GM18502 (cell line): ENCODE results near the gene CDX1.
A peak's percentile ranks its signal among the peaks of the same experiment; 100 is the strongest.

ENCODE experiments used
- ATAC-seq: cut with Tn5 transposase; IDR thresholded peaks from one replicate; pipeline ENCODE4 v1.9.1; 2021; ENCODE audit warnings: mild to moderate bottlenecking; ENCODE audit not compliant: unreplicated experiment, poor library complexity

The CDX1 gene

DNA sequence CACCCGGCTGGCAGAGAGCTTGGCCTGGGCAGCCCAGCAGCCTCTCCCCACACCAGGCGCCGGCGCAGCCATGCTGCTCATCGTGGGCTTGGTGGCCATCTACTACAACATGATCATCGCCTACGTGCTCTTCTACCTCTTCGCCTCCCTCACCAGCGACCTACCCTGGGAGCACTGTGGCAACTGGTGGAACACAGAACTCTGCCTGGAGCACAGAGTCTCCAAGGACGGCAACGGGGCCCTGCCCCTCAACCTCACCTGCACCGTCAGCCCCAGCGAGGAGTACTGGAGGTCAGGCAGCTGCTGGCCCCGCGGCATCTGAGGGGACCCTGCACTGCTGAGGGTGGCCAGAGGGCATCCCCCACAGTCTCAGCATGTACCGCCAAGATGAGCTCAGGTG lies 30.4 kb downstream of the CDX1 start:
- no peak for ATAC-seq

DNA sequence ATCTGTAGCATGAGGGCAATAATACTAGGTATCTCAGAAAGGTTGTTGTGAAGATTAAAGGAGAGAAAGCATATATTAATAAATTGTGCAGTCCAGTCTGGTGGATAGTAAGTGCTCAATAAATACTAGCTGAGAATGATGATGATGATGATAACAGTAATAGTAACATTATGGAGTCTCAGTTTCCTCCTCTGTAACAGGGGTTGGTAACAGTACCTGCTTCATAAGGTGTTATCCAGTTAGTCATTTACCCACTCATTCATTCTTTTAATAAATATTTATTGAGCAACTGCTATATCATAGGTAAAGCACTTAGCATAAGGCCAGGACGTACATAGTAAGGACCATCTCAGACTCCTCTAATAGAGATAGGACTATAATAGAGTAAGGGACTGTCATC lies 30.9 kb downstream of the CDX1 start:
- ATAC-seq, result no peak

DNA sequence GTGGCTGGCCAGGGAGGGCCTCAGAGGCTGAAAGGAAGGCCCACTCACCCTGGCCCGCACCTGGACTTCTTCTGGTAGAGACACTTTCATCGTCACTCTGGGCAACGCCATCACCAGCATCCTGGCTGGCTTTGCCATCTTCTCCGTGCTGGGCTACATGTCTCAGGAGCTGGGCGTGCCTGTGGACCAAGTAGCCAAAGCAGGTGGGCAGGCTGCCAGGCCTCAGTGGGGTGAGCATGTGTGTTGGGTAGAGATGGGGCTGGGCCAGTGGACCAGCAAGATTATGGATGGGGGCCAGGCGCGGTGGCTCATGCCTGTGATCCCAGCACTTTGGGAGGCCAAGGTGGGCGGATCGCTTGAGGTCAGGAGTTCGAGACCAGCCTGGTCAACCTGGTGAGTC lies 35.9 kb downstream of the CDX1 start:
- ATAC-seq, result no peak

DNA sequence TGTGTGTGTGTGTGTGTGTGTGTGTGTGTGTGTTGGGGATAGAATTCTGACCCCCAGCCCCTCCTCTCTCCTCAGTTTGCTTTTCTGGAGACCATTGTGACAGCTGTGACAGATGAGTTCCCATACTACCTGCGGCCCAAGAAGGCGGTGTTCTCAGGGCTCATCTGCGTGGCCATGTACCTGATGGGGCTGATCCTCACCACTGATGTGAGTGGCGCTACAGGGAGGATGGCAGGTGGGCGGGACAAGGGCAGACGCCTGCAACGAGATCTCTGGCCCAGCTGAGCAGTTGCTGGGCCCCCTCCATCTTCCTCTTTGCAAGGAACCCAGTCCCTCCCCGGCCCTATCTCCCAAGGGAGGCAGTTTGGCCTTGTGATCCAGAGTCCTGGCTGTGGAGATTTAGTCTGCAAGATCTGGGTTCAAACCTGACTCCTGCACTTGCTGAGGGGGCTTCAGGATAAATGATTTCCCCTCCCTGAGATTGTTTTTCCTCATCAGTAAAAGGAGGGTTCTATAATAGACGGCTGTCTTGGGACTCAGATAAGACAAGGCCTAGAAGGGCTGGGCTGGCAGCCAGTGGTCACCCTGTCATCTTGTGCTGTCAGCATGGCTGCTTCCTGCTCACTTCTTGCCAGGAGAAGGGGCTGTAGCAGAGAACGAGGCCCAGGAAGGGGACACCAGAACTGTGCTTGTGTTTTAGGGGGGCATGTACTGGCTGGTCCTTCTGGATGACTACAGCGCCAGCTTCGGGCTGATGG lies 37.4 kb downstream of the CDX1 start:
- ATAC-seq, result no peak

DNA sequence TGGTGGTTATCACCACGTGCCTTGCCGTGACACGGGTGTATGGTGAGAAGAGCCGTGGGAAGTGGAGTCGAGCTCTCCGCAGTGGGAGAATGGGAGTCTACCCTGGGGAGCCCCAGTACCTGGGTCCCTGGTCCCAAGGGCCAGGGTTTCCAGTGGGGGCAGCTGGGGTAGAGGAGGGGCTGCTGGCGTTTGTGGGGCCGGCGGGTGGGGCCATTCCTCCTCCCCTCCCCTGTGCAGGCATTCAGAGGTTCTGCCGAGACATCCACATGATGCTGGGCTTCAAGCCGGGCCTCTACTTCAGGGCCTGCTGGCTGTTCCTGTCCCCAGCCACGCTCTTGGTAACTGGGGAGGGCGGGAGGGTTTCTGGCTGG lies 38.0 kb downstream of the CDX1 start:
- no peak for ATAC-seq

DNA sequence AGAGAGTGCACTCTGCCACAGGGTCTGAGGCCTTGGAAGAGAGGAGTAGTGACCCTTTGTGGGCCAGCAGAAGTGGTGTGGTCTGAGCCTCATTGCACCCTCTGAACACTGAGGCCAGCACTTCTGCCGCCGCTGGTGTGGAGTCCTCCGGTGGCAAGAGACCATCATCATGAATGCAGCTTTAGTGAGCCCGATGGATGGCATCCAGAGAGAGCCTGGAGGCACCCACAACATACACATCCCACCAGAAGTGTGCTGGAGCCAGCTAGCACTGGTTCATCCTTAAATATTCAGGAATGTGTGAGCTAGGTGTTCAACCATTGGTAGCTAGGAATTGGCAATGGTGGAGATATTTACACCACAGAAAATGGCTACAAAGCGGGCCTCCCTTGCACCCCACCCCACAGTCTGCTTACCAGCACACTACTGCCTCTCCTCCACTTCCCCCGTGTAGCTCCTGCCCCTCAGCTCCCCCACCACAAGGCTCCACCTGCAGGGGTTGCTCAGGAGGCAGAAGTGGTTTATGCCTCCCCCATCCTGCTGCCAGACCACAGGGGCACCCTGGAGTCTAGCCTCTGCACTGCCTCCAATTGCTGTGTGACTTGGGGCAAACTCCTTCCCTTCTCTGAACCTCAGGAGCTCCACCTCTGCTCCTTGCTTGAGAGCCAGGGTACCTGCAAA lies 39.7 kb downstream of the CDX1 start:
- ATAC-seq, result no peak

DNA sequence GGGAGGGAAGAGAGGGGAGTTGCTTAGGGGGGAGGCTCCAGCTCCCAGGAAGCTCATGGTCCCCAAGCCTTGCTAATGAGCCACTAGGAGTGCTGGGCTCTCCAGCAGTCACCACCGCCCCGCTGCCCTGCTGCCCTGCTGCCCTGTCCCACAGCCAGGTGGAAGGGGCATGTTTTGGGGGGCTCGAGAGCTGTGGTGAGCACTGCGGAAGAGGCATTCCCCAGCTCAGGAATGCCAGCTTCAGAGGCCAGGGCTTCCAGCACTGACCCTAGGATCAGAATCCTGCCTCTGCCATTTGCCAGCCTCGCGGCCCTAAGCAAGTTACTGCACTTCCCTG lies 40.2 kb downstream of the CDX1 start:
- no peak for ATAC-seq

DNA sequence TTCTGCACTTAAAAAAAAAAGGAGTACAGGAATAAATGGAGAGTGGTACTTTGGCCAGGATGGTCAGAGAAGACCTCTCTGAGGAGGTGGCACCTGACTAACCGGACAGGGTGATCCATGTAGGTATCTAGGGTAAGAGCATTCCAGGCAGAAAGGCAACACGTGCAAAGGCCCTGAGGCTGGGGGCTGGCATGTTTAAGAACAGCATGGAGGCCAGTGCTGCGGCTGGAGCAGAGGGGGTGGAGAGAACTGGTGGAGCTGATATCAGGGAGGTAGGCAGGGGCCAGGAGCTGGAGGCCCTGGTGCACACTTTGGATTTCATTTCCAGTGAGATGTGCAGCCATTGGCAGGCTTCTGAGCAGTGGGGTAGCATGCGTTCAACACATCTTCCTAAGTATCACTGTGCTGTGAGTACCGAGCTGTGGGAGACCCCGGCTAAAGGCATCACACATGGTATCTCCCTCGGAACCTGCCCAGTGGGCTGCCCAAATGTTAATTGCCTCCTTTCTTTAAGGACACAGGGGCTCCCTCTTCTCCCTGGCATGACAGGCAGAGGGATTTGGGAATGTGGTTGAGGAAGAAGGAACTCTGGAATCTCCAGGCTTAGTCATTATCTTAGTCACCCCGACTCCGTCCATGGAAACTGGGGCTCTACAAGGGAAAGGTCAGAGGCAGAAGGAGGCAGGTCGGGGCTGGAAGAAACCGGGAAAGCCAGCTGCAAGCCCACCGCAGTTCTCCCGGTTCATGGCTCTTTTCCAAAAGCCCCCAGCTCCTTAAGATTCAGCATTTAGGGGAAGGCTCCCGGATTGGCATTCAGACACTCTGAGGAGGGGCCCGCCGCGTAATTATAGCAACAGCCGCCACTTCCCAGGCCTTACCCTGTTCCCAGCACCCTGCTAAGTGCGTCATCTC lies 41.9 kb downstream of the CDX1 start:
- ATAC-seq, result no peak

DNA sequence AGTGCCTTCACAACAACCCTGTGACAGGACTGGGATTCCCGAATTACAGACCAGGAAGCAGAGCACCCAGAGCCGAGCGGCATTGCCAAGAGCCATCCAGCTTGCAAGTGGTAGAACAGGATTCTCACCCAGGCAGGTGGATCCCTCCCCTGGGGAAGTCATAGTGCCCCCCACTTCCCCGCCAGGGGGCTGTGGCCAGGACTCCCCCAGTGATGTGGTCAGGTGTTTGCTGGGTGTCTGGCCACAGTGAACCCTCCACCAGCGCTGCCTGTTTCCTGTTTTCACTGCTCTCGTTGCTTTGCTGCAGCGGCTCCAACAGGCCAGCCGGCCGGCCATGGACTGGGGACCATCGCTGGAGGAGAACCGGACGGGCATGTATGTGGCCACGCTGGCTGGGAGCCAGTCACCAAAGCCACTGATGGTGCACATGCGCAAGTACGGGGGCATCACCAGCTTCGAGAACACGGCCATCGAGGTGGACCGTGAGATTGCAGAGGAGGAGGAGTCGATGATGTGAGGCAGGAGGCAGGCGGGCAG lies 42.6 kb downstream of the CDX1 start:
- no peak for ATAC-seq

DNA sequence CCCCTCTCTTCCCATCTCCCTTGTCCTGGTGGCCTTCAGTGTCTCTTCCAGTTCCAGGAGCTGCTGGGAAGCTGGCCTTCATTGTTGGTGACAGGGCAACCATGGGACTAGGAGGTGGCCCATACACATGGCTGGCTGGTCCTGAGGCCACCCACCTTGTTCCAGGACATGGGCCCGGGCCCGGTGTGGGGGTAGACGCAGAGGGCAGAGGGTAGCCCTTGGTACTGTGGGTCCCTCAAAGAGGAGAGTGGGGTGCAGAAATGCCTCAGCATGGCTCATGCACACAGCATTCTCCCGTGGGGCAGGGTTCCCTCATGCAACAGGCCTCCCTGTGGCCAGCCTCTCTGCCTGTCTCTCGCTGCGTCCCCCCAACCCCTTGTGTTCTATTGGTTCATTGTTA lies 44.1 kb downstream of the CDX1 start:
- no peak for ATAC-seq

DNA sequence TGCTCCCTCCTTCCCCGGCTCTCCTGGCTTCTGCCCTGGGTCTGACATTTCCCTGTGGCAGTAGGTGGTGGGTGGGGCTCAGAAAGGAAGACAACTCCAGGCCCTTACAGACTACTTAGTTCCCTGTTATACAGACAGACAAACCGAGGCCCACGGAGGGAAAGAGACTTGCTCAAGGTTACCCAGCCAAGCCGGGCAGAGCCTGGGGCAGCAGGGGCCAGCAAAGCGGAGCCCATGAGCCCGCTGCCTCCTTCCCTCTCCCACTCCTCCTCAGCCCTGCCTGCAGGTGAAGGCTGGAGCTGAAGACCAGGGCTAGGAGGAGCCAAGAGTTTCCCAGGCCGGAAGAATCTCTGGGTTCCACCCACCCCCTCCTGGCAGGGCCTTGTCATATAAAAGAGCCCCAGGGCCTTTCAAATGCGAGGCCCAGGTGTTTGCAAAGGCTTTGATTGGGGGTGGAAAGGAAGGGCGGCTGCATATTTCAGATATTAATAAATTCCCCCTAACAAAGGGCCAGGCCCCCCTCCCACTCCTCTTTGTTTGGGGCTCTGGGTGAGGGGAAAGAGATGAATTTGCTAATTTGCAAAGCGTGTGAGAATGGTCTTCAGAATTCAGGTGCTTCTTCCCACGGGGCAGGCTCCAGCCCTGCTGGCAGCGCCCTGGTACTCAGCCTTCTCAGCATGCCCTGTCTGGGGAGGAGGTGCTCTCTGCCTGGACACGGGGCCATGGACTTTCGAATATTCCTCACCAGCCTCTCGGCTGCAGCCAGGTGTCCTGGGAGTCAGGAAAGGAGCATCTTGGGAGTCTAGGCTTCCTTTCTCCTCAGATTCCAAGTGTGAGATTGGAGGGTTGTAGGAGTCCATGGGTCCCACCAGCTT lies 44.8 kb downstream of the CDX1 start:
- no peak for ATAC-seq

DNA sequence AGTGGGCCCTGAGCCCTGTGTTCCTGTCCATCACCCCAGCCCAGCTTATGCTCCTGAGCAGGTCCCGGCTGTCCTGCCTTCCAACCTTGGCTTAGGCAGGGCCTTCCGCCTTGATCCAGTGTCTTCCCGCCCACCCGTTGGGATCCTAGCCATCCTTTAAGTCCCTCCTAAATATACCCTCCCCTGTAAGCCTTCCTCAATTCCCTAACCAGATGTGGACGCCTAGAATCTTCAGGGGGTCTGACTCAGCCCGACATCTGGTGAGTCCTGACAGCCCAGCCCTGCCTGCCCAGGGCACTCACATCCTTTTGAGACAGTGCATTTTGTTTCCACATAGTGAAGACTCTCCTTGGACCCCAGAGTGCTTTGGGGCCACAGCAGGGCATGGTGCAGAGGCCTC lies 47.0 kb downstream of the CDX1 start:
- no peak for ATAC-seq

DNA sequence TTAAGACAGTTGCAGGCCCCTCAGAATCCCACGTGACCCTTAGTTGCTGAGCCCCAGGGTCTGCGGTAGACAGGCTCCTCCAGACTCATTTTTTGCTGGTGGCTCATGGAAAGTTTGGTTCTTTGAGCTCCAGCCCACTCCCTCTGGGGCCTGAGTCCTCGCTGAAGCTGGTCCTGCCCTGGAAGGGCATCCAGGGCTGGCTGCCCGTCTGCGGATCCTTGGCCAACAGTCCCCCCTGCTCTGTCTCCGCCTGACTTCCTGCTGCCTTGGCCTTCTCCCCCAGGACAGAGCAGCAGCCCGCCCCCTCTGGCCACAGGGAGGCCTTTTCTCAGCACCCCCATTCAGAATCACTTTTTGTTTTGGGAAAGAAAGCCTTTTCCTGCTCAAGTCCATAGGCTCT lies 47.7 kb downstream of the CDX1 start:
- ATAC-seq, result no peak

DNA sequence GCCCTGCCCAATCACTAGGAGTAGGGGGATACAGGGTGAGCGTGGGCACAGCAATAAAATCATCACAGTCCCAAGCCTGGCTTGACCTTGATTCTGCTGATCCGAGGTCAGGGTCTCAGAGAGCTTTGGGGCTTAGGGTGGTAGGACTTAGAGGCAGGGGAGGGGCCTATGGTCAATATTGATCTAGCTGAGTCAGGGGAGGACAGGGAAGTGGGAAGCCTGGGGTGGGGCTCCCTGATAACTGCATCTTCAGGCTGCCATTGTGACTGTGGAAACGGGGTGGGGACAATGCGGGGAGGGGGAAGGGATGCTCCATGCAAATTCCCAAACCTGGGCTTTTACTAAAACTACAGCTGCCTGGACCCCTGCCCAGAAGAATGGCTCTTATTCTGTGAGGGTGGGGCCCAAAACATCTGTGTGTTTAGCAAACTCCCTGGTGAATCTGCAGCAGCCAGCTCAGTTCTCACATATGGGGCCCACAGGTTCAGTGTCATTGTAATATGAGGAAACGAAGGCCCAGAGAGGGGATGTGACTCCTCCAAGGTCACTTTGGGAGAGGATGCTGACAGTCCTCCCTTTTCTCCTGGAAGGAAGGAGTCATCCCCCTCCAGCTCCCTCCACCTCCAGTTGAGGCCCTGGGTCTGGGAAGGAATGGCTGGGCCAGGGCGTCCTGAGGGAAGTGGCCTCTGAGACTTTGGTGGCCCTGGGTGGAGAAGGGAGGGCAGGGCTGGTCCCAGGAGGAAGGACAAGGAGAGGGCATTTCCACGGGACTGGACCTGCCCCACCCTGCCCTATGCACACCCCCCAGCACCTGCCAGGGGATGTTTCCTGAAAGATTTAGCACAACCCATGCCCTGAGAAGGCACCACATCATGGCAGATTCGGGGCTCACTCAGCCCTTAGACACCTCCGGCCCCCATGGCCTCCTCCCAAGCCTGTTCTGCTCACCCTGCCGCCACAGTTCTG lies 49.7 kb downstream of the CDX1 start:
- ATAC-seq, result no peak

DNA sequence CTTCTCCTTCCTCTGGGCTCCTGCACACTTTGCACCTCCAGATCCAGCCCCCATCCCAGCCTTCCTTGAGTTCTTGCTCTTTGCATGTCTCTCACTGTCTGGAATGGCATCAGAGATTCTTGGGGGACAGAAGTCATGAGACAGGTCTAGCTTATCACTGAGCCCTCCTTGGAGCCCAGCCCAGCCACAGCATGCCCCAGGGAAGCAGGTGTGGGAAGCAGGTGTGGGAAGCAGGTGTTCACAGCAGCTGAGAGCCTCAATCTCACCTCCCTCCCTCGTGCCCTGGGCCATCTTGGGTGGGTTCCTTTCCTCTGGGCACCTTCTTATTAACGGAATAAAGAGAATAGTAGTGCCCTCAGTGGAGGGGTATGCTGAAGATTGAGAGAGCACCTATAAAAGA lies 50.5 kb downstream of the CDX1 start:
- no peak for ATAC-seq

DNA sequence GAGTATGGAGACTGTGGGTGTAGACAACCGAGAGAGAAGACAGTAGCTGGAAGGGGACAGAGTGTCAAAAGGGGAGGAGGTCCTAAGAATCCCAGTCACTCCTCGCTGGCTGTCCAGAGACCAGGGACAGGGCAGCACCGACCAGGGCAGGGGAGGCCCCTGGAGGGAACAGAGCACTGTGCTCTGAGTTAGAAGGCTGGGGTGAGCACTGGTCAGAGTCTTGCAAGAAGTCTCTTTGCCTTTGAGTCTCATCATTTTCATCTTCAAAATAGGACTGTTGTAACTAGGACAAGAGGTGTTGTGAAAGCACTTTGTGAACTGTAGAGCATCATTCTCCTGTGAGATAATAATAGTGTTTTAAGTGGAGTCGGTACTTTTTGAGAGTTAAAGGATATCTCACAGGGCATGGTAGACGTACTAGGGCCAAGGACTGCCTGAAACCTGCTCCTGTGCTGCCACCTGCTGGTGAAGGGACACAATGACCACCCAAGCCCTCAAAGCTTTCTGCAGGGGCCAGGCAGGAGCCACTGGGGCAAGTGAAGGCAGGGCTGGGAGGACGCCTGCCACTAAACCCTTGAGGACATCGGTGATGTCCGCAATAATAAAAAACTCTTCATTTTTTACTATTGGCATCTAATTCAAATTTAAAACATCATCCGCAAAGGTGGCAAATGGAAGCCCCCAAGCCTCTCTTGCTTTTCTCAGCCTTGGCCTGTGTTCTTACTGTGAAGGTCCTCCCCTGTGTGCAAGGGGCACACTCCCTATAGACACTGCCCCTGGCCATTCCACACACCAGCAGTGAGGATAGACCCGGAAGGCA lies 51.5 kb downstream of the CDX1 start:
- peak; percentile 87 for ATAC-seq

DNA sequence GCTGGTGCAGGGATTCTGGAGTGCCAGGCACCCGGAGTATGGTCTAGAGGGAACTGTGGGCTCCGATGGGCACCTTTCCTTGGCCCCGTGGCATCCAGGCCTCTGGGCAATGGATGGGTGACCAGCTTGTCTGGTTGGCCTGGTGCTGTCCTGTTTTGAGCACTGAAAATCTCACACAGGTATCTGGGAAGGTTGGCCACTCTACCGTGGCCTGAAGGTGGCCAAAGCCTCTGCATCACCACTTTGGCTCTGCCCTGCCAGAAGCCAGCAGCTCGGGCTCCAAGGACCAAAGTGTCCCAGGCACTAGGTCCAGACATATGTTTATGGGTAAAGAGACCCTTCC lies 52.1 kb downstream of the CDX1 start:
- ATAC-seq, result no peak

DNA sequence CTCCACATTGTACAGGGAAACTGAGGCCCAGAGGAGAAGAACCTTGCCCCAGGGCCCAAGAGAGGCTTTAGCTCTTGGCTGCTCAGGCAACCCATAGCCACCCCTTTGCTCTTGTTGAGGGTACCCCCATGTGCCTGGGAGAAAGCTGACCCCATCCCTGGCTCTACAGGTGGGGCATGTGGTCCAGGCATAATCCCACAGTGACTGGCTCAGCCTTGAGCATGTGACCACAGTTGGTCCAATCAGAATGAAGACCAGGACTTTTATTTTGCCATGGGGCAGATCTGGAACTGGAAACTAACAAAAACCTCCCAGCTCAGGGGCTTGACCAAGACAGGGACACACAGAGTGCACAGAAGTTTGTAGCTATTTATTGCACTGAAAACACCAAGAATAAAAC lies 52.6 kb downstream of the CDX1 start:
- ATAC-seq, result no peak
